Stimulated activated CD4-positive, alpha-beta T cell treated with anti-CD3 and anti-CD28 coated beads, Interleukin-12 subunit alpha, Interleukin-12 subunit beta, amount 100 ng/mL, for 48 hours (primary cell): Measurements from ENCODE around the gene PLEKHG4.

Experiments
- DNase-seq, 3 donors: peaks; one replicate each; pipeline ENCODE4 v3.0.0-alpha.2; 2020; ENCODE audit warnings: low read depth in 2 of 3, low spot score in 1 of 3

Gene PLEKHG4

GRCh38 chr16:67245674-67246080, 33.7 kb upstream of the PLEKHG4 start:
- no peak for DNase-seq

- peak in 1 of 3 donors; percentile 36 for DNase-seq
Observed at GRCh38 chr16:67246081-67246755, 33.1 kb upstream of the PLEKHG4 start.

- no peak for DNase-seq
Observed at GRCh38 chr16:67246756-67247191, 32.6 kb upstream of the PLEKHG4 start.

- DNase-seq, result peak; percentile 96 to 100 (median 98)
Observed at GRCh38 chr16:67247192-67248072, 31.9 kb upstream of the PLEKHG4 start, which contains the start of gene FHOD1. TSS of gene FHOD1 (minus strand) at chr16:67247481. CDS start at chr16:67247410, 71 bp downstream.

- DNase-seq, result no peak
Observed at GRCh38 chr16:67248073-67248400, 31.3 kb upstream of the PLEKHG4 start.

- no peak for DNase-seq
Observed at GRCh38 chr16:67248401-67249177, 30.7 kb upstream of the PLEKHG4 start, which contains the start of gene SLC9A5. TSS of gene SLC9A5 (plus strand) at chr16:67248979. CDS start at chr16:67249015, 36 bp downstream.

GRCh38 chr16:67249178-67250044, 29.9 kb upstream of the PLEKHG4 start:
- DNase-seq, result no peak

GRCh38 chr16:67250045-67250327, 29.3 kb upstream of the PLEKHG4 start:
- DNase-seq, result no peak

GRCh38 chr16:67252609-67253497, 26.5 kb upstream of the PLEKHG4 start:
- no peak for DNase-seq

- no peak for DNase-seq
Observed at GRCh38 chr16:67254801-67255552, 24.4 kb upstream of the PLEKHG4 start.

- DNase-seq, result no peak
Observed at GRCh38 chr16:67255553-67256221, 23.6 kb upstream of the PLEKHG4 start.

- DNase-seq, result no peak
Observed at GRCh38 chr16:67256701-67257230, 22.6 kb upstream of the PLEKHG4 start.

- no peak for DNase-seq
Observed at GRCh38 chr16:67257486-67258160, 21.7 kb upstream of the PLEKHG4 start.

GRCh38 chr16:67258161-67258835, 21.0 kb upstream of the PLEKHG4 start:
- DNase-seq, result no peak

- DNase-seq, result no peak
Observed at GRCh38 chr16:67259705-67260104, 19.6 kb upstream of the PLEKHG4 start.

- DNase-seq, result no peak
Observed at GRCh38 chr16:67260426-67261063, 18.8 kb upstream of the PLEKHG4 start.

GRCh38 chr16:67263201-67263600, 16.1 kb upstream of the PLEKHG4 start:
- no peak for DNase-seq
